HepG2 (cell line): Measurements from ENCODE around the gene PDHA1. TPM values are rescaled to one million over a fixed set of nuclear protein-coding genes. Genes with fewer than 3 reads are reported as not detected.

Experiments
- ATAC-seq: fragments of 200-7000 bp; cut with Tn5 transposase; 3 replicates; pipeline ENCODE4 v1.9.1; 2020; ENCODE audit warnings: mild to moderate bottlenecking, moderate library complexity
- BruUV-seq: library from RNA; stranded (reverse); fragments of 400-500 nt; replicated peaks from 2 replicates; lab custom pipeline; 2021; lab: Mats Ljungman, UMichigan
- CTCF ChIA-PET: fragments of 300-600 bp; formaldehyde crosslinking; extraction: SDS; loops from one replicate; lab custom pipeline; 2021; ENCODE audit warnings: low total read pairs, inconsistent platforms, low intra/inter-chr PET ratio; lab: Yijun Ruan, JAX
- POLR2A ChIA-PET: fragments of 350-600 bp; sonication (Branson Sonifier 250); formaldehyde crosslinking; loops from one replicate; lab custom pipeline; 2020; ENCODE audit warnings: antibody characterized with exemption, inconsistent platforms; lab: Yijun Ruan, JAX
- DNase-seq: peaks from one replicate; pipeline ENCODE4 v3.0.0-alpha.2; 2015; ENCODE audit warnings: low spot score
- FAIRE-seq: peaks from 3 replicates; lab custom pipeline; 2011; peaks lifted over from hg19 to GRCh38; lab: Jason Lieb, UNC
- H2AFZ ChIP-seq: one replicate; pipeline ENCODE4 v1.6.1; 2011; ENCODE audit warnings: low read length, inconsistent platforms
- H3K27ac ChIP-seq: fragments of 300-600 bp; 3 replicates; pipeline ENCODE4 v1.8.0; 2011; ENCODE audit warnings: mixed run types, mild to moderate bottlenecking, mixed read lengths, low read length, inconsistent platforms; ENCODE audit not compliant: insufficient read depth; ENCODE audit errors: extremely low read length
- H3K27me3 ChIP-seq, 2 experiments: fragments of 200-600 bp in 1 of 2; 2 replicates in 1 of 2; 3 replicates in 1 of 2; pipeline versions ENCODE4 v1.6.0 to v1.8.0; 2011; ENCODE audit warnings: low read length in 2 of 2, mild to moderate bottlenecking in 2 of 2, moderate library complexity in 2 of 2, inconsistent platforms in 1 of 2; ENCODE audit not compliant: insufficient read depth in 2 of 2, control insufficient read depth in 1 of 2
- H3K36me3 ChIP-seq, 2 experiments: fragments of 200-600 bp in 1 of 2; replicated peaks in 1 of 2; 2 replicates in 1 of 2; 3 replicates in 1 of 2; pipeline versions ENCODE4 v1.5.1 to v1.8.0; 2011; ENCODE audit warnings: low read length in 2 of 2, inconsistent platforms in 1 of 2; ENCODE audit not compliant: insufficient read depth in 2 of 2, control insufficient read depth in 1 of 2
- H3K4me1 ChIP-seq: 2 replicates; pipeline ENCODE4 v1.5.1; 2012; ENCODE audit warnings: low read length, inconsistent platforms; ENCODE audit not compliant: insufficient read depth
- H3K4me2 ChIP-seq: 2 replicates; pipeline ENCODE4 v1.6.0; 2011; ENCODE audit warnings: low read depth, low read length, inconsistent platforms
- H3K4me3 ChIP-seq, 3 experiments: fragments of 200-600 bp in 1 of 3; sonication (generic), shearing (Covaris generic) in 1 of 3; replicated peaks in 1 of 3; 2 replicates each; pipeline ENCODE4 v1.5.1; 2011 to 2016; ENCODE audit warnings: low read length in 3 of 3, inconsistent platforms in 2 of 3, low read depth in 2 of 3, mild to moderate bottlenecking in 2 of 3, control low read depth in 1 of 3, mixed read lengths in 1 of 3; ENCODE audit not compliant: insufficient read depth in 1 of 3
- H3K79me2 ChIP-seq: one replicate; pipeline ENCODE4 v1.6.1; 2011; ENCODE audit warnings: low read length, inconsistent platforms; ENCODE audit not compliant: insufficient read depth
- H3K9ac ChIP-seq: 2 replicates; pipeline ENCODE4 v1.6.0; 2011; ENCODE audit warnings: mild to moderate bottlenecking, low read depth, low read length, inconsistent platforms; ENCODE audit not compliant: insufficient read depth
- H3K9me3 ChIP-seq: 2 replicates; pipeline ENCODE4 v1.5.1; 2012; ENCODE audit warnings: mild to moderate bottlenecking, low read length
- H4K20me1 ChIP-seq: 2 replicates; pipeline ENCODE4 v1.6.0; 2011; ENCODE audit warnings: inconsistent platforms, mild to moderate bottlenecking, low read length, moderate library complexity; ENCODE audit not compliant: insufficient read depth
- CBX1 ChIP-seq: IDR thresholded peaks from one replicate; pipeline ENCODE4 v1.6.1; 2016; ENCODE audit warnings: antibody characterized with exemption, low read depth
- CTCF ChIP-seq: sonication (generic); formaldehyde crosslinking; IDR thresholded peaks from 2 replicates; pipeline ENCODE4 v1.5.0; 2020; ENCODE audit warnings: mild to moderate bottlenecking, missing genetic modification reagents, moderate library complexity
- DZIP1 ChIP-seq: sonication (generic); formaldehyde crosslinking; IDR thresholded peaks from 2 replicates; pipeline ENCODE4 v1.5.0; 2020; ENCODE audit warnings: mild to moderate bottlenecking, missing genetic modification reagents
- KDM4B ChIP-seq: sonication (generic); formaldehyde crosslinking; IDR thresholded peaks from 2 replicates; pipeline ENCODE4 v1.4.0; 2020; ENCODE audit warnings: missing genetic modification reagents
- SOX5 ChIP-seq: IDR thresholded peaks from 2 replicates; pipeline ENCODE4 v1.6.1; 2016; ENCODE audit warnings: borderline replicate concordance
- TGIF2 ChIP-seq: IDR thresholded peaks from 2 replicates; pipeline ENCODE4 v1.6.1; 2016; ENCODE audit warnings: control low read depth, missing compliant biosample characterization
- ZBTB38 ChIP-seq: sonication (generic); formaldehyde crosslinking; IDR thresholded peaks from 2 replicates; pipeline ENCODE4 v1.5.1; 2020; ENCODE audit warnings: mild to moderate bottlenecking, missing genetic modification reagents
- ZBTB7A ChIP-seq: sonication (generic); formaldehyde crosslinking; IDR thresholded peaks from 2 replicates; pipeline ENCODE4 v1.8.0; 2022; ENCODE audit warnings: mild to moderate bottlenecking, missing genetic modification reagents
- ZFP82 ChIP-seq: sonication (generic); formaldehyde crosslinking; IDR thresholded peaks from 2 replicates; pipeline ENCODE4 v1.5.1; 2020; ENCODE audit warnings: mild to moderate bottlenecking, missing genetic modification reagents, borderline replicate concordance
- ZNF354B ChIP-seq: sonication (generic); formaldehyde crosslinking; IDR thresholded peaks from 2 replicates; pipeline ENCODE4 v1.8.0; 2022; ENCODE audit warnings: mild to moderate bottlenecking, missing genetic modification reagents
- ZNF687 ChIP-seq: sonication (generic); formaldehyde crosslinking; IDR thresholded peaks from 2 replicates; pipeline ENCODE4 v1.5.1; 2020; ENCODE audit warnings: mild to moderate bottlenecking, missing genetic modification reagents, moderate library complexity
- ZNF770 ChIP-seq: sonication (generic); formaldehyde crosslinking; IDR thresholded peaks from 2 replicates; pipeline ENCODE4 v1.5.0; 2020; ENCODE audit warnings: mild to moderate bottlenecking, missing genetic modification reagents
- ZNF850 ChIP-seq: sonication (generic); formaldehyde crosslinking; conservative IDR thresholded peaks from 2 replicates; pipeline ENCODE4 v1.9.0; 2021; ENCODE audit warnings: mild to moderate bottlenecking, missing genetic modification reagents
- WGBS: methylation state at CpG from one replicate; pipeline ENCODE4 v1.1.6; 2017; ENCODE audit warnings: low lambda C conversion rate; 5-methylcytosine and 5-hydroxymethylcytosine counted together
- in situ Hi-C: cut with HindIII; loops from 2 replicates; pipeline ENCODE4 v1.10.0; 2017; ENCODE audit warnings: low pct_unique_long_range_greater_than_20kb; ENCODE audit not compliant: extremely low pct_ligation_motif_present
- intact Hi-C: fragments of 100-400 bp; cut with micrococcal nuclease; formaldehyde crosslinking; loops from one replicate; pipeline ENCODE4 v1.10.0; 2022; ENCODE audit not compliant: unreplicated experiment
- polyA plus RNA-seq, 8 experiments: library from polyadenylated mRNA; depleted of rRNA in 3 of 8; stranded (reverse) in 7 of 8; unstranded in 1 of 8; fragments of >200 nt; fragmentation: Illumina TruSeq in 4 of 8; extraction: Trizol in 4 of 8; gene quantifications; 2 replicates each; pipeline versions ENCODE4 v1.2.1 to v1.2.3, GENCODE V29; 2011 to 2016; ENCODE audit warnings: low read depth in 4 of 8, missing spikeins in 1 of 8, mixed read lengths in 1 of 8; ENCODE audit not compliant: insufficient read depth in 1 of 8
- total RNA-seq, 5 experiments: library from RNA; depleted of rRNA; stranded (reverse); fragments of >200 nt; fragmentation: Illumina TruSeq; extraction: Trizol; gene quantifications; 2 replicates each; pipeline ENCODE4 v1.2.3, GENCODE V29; 2016; ENCODE audit warnings: low read depth in 1 of 5

Gene PDHA1
- total and polyA plus RNA-seq, 2 of the 13 experiments (the other 11 are each of a cell fraction or from before 2014, with no cell fraction given) = 177 to 249 TPM

- TF ChIP-seq ZNF687 = 0 out of 2 replicates have a peak, but pooled peaks have one; percentile 13
- TF ChIP-seq ZBTB38 = 0 out of 2 replicates have a peak, but pooled peaks have one; percentile 24
- no peak for TF ChIP-seq ZNF354B (CRISPR knock-in tag)
- no peak for TF ChIP-seq CBX1
- no peak for TF ChIP-seq SOX5
- no peak for TF ChIP-seq ZFP82 (CRISPR knock-in tag)
- peak; percentile 72 for TF ChIP-seq CTCF
- TF ChIP-seq, all 625 proteins: peak for 6
These were observed 38.9 kb downstream of the PDHA1 start (continued) for GRCh38 chrX:19382555-19383145.

- no peaks in the 10 kb centered on the region for H3K4me1 ChIP-seq
- intact Hi-C loops = no loop called here
- H3K79me2 ChIP-seq = no peaks in the 10 kb centered on the region
- H3K4me3 ChIP-seq = no peak overlapping the region
- no peak overlapping the region for H3K9ac ChIP-seq
- ATAC-seq = no peak
- CTCF ChIA-PET = no interaction called here
- H3K27me3 ChIP-seq = no peaks in the 10 kb centered on the region
- no peak overlapping the region for H2AFZ ChIP-seq
- BruUV-seq = no TSS peak
- no peaks in the 10 kb centered on the region for H4K20me1 ChIP-seq
- in situ Hi-C loops = no loop called here
- no peak overlapping the region for H3K4me2 ChIP-seq
- WGBS = 95% methylated on average over 2 of the region's 4 CpGs
- DNase-seq = no peak
- H3K36me3 ChIP-seq = no peaks in the 10 kb centered on the region; a peak in 1 of 5 replicates
- POLR2A ChIA-PET = interaction anchor here (0.6 kb wide), 1 partner anchor 251 kb away, joined by 3 read pairs; no protein-coding TSS in a partner anchor
- H3K27ac ChIP-seq = no peak overlapping the region
- no peaks in the 10 kb centered on the region for H3K9me3 ChIP-seq
- no peak for FAIRE-seq
- TF ChIP-seq KDM4B (CRISPR knock-in tag) (no peak), DZIP1 (CRISPR knock-in tag) (no peak), ZNF770 (no peak), ZNF850 (no peak), ZBTB7A (no peak), TGIF2 (CRISPR knock-in tag) (no peak)
These were observed 43.0 kb downstream of the PDHA1 start for GRCh38 chrX:19386679-19387078.
